Endodermal cell (in vitro differentiated cells): ENCODE data around the gene PNMA6E. TPM values are rescaled to one million over a fixed set of nuclear protein-coding genes. Genes with fewer than 3 reads are reported as not detected.
A peak's percentile ranks its signal among the peaks of the same experiment; 100 is the strongest.

Experiments used
- DNase-seq: peaks from one replicate; pipeline ENCODE4 v3.0.0-alpha.2; 2017
- H3K27ac ChIP-seq: 2 replicates; pipeline ENCODE4 v1.5.1; 2013; ENCODE audit warnings: mild to moderate bottlenecking, low read depth, low read length, moderate library complexity
- H3K27me3 ChIP-seq: 2 replicates; pipeline ENCODE4 v1.6.1; 2013; ENCODE audit warnings: mild to moderate bottlenecking, low read length, moderate library complexity; ENCODE audit not compliant: insufficient read depth, control insufficient read depth, poor library complexity, severe bottlenecking
- H3K36me3 ChIP-seq: 2 replicates; pipeline ENCODE4 v1.7.0; 2013; ENCODE audit warnings: mild to moderate bottlenecking, low read length, moderate library complexity; ENCODE audit not compliant: control insufficient read depth, insufficient read depth
- H3K4me1 ChIP-seq: one replicate; pipeline ENCODE4 v1.7.0; 2013; ENCODE audit warnings: low read length; ENCODE audit not compliant: control insufficient read depth, insufficient read depth
- H3K4me3 ChIP-seq: 2 replicates; pipeline ENCODE4 v1.5.1; 2013; ENCODE audit warnings: mild to moderate bottlenecking, low read length, moderate library complexity
- H3K9ac ChIP-seq: 2 replicates; pipeline ENCODE4 v1.6.1; 2013; ENCODE audit warnings: mild to moderate bottlenecking, low read length, moderate library complexity; ENCODE audit not compliant: poor library complexity, severe bottlenecking; ENCODE audit errors: extremely low read depth
- H3K9me3 ChIP-seq: 2 replicates; pipeline ENCODE4 v1.6.1; 2013; ENCODE audit warnings: mild to moderate bottlenecking, low read length, moderate library complexity; ENCODE audit not compliant: control insufficient read depth
- H3K27ac Mint-ChIP-seq: 2 replicates; pipeline ENCODE4 v1.8.0; 2020; ENCODE audit warnings: mixed read lengths
- H3K27me3 Mint-ChIP-seq: 2 replicates; pipeline ENCODE4 v1.8.0; 2021; ENCODE audit warnings: mild to moderate bottlenecking, mixed read lengths; ENCODE audit not compliant: insufficient read depth
- H3K36me3 Mint-ChIP-seq: 2 replicates; pipeline ENCODE4 v1.8.0; 2020; ENCODE audit warnings: low read depth, mixed read lengths
- H3K4me1 Mint-ChIP-seq: 2 replicates; pipeline ENCODE4 v1.8.0; 2020; ENCODE audit warnings: mixed read lengths
- H3K4me3 Mint-ChIP-seq: 2 replicates; pipeline ENCODE4 v1.8.0; 2020; ENCODE audit warnings: mild to moderate bottlenecking, moderate library complexity, mixed read lengths
- H3K9me3 Mint-ChIP-seq: 2 replicates; pipeline ENCODE4 v1.8.0; 2020; ENCODE audit warnings: mild to moderate bottlenecking, mixed read lengths
- CTCF ChIP-seq: fragments of 200-600 bp; sonication (generic); conservative IDR thresholded peaks from 2 replicates; pipeline ENCODE4 v1.5.0; 2021; ENCODE audit warnings: antibody characterized with exemption, mild to moderate bottlenecking
- WGBS, 2 experiments: methylation state at CpG; one replicate each; pipeline versions ENCODE4 v1.1.5 to v1.1.7; 2013; ENCODE audit warnings: missing lambda C conversion rate in 2 of 2, mixed read lengths in 1 of 2; ENCODE audit not compliant: insufficient coverage in 1 of 2, insufficient read length in 1 of 2; 5-methylcytosine and 5-hydroxymethylcytosine counted together
- total RNA-seq, 2 donors: library from RNA; stranded (reverse); fragmentation: NEBNext Ultra II Directional in 1 of 2; extraction: Animal tissue kit (Norgen Biotek cat#: 25700) in 1 of 2; gene quantifications; 2 replicates in 1 of 2; 3 replicates in 1 of 2; pipeline ENCODE4 v1.2.1, GENCODE V29; 2021

The PNMA6E gene
- total RNA-seq, 2 donors from 2014 or later: not detected

- no peak overlapping the region for H3K27ac Mint-ChIP-seq
- no peak overlapping the region for H3K4me3 Mint-ChIP-seq
- H3K27me3 Mint-ChIP-seq: no peaks in the 10 kb centered on the region
- H3K4me1 ChIP-seq: no peaks in the 10 kb centered on the region
- H3K9me3 ChIP-seq: no peaks in the 10 kb centered on the region
- no peaks in the 10 kb centered on the region for H3K27me3 ChIP-seq
- no peak overlapping the region for H3K27ac ChIP-seq
- H3K9ac ChIP-seq: no peak overlapping the region
- 86 to 100% methylated on average over 1 to 5 of the region's 6 CpGs for WGBS, 2 experiments
- H3K4me1 Mint-ChIP-seq: no peaks in the 10 kb centered on the region
- H3K9me3 Mint-ChIP-seq: peaks cover 41% of the 10 kb centered on the region
- TF ChIP-seq CTCF: no peak
- no peaks in the 10 kb centered on the region for H3K36me3 ChIP-seq
- no peak for DNase-seq
- H3K4me3 ChIP-seq: no peak overlapping the region
- H3K36me3 Mint-ChIP-seq: no peaks in the 10 kb centered on the region
Observed at GRCh38 chrX:153384390-153384789, 16.8 kb downstream of the PNMA6E start.

GRCh38 chrX:153382563-153383482 is 18.3 kb downstream of the PNMA6E start:
- H3K4me3 ChIP-seq: no peak overlapping the region
- no peak overlapping the region for H3K27ac ChIP-seq
- peaks cover 1% of the 10 kb centered on the region for H3K27me3 Mint-ChIP-seq
- no peaks in the 10 kb centered on the region for H3K36me3 ChIP-seq
- H3K27ac Mint-ChIP-seq: no peak overlapping the region
- WGBS, 2 experiments: 89% methylated on average over 3 of the region's 3 CpGs; no CpG with 5 or more reads in 1 of the 2 experiments
- no peak overlapping the region for H3K9ac ChIP-seq
- H3K9me3 Mint-ChIP-seq: peaks cover 48% of the 10 kb centered on the region
- no peak overlapping the region for H3K4me3 Mint-ChIP-seq
- no peaks in the 10 kb centered on the region for H3K27me3 ChIP-seq
- no peaks in the 10 kb centered on the region for H3K36me3 Mint-ChIP-seq
- no peaks in the 10 kb centered on the region for H3K9me3 ChIP-seq
- no peaks in the 10 kb centered on the region for H3K4me1 Mint-ChIP-seq
- no peak for DNase-seq
- TF ChIP-seq CTCF: no peak
- no peaks in the 10 kb centered on the region for H3K4me1 ChIP-seq

- no peak overlapping the region for H3K4me3 Mint-ChIP-seq
- H3K36me3 Mint-ChIP-seq: no peaks in the 10 kb centered on the region
- WGBS, 2 experiments: 80 to 91% methylated on average over 6 to 12 of the region's 12 CpGs
Observed at GRCh38 chrX:153381684-153382532, 19.2 kb downstream of the PNMA6E start.

More at GRCh38 chrX:153381684-153382532, 19.2 kb downstream of the PNMA6E start:
- no peaks in the 10 kb centered on the region for H3K36me3 ChIP-seq
- H3K4me1 ChIP-seq: no peaks in the 10 kb centered on the region
- no peak overlapping the region for H3K27ac Mint-ChIP-seq
- peak overlapping the region; percentile 26 for H3K27ac ChIP-seq
- no peak overlapping the region for H3K4me3 ChIP-seq
- peak; percentile 63 for DNase-seq
- no peak for TF ChIP-seq CTCF
- H3K27me3 ChIP-seq: no peaks in the 10 kb centered on the region
- peaks cover 1% of the 10 kb centered on the region for H3K27me3 Mint-ChIP-seq
- no peak overlapping the region for H3K9ac ChIP-seq
- no peaks in the 10 kb centered on the region for H3K9me3 ChIP-seq
- H3K4me1 Mint-ChIP-seq: no peaks in the 10 kb centered on the region
- peaks cover 48% of the 10 kb centered on the region for H3K9me3 Mint-ChIP-seq
